Measurements from ENCODE around the gene EBF3.

EBF3 gene

GRCh38 chr10:129868449-129869035, 95.5 kb downstream of the EBF3 start:
- no peak for DNase-seq

GRCh38 chr10:129867631-129868179, 96.4 kb downstream of the EBF3 start:
- DNase-seq: no peak

GRCh38 chr10:129866894-129867293, 97.2 kb downstream of the EBF3 start:
- DNase-seq: no peak

GRCh38 chr10:129865960-129866359, 98.1 kb downstream of the EBF3 start:
- DNase-seq: no peak

DNA sequence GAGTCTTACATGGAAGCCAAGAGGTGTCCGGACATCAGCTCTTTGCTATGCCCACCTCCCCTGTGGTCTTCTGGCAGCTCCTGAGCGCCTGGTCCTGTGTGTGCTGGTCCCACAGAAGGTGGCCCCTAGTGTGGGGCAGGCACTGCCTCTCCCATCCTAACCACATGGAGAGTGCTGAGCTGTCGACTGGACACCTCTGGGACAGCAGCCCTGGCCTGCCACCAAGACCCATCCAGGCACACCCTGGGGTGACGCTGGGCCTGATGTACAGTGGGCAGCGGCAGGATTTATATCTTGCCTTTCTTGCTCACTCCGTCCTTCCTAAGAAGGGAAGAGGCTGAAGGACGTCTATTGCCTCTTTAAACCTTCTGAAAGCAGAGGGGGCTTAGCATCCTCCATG, 98.7 kb downstream of the EBF3 start:
- no peak for DNase-seq

DNA sequence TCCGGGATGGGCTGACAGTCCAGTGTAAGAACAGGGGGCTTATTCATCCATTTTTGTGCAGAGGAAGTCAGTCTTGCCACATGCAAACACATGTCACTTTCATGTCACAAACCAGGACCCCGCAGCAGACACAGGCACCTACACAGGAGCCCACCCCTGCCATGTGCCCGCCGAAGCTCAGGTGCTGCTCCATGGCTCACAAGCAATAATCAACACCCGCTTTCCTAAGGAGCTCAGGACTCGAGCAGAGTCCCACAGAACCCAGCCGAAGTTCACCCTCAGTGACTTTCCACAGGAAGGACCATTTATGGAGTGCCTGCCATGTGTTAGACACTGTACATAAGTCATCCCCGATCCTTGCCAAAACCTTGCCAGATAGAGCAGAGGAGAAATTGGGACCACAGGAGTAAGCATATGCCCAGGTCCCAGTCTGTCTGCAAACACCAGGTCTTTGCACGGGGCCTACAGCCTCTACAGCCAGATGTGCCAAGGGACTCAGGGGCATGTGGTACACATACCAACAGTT, 99.4 kb downstream of the EBF3 start:
- no peak for DNase-seq

GRCh38 chr10:129864082-129864481, 100.0 kb downstream of the EBF3 start:
- DNase-seq: no peak

- no peak for DNase-seq
Observed at GRCh38 chr10:129863201-129863663, 100.8 kb downstream of the EBF3 start.

DNA sequence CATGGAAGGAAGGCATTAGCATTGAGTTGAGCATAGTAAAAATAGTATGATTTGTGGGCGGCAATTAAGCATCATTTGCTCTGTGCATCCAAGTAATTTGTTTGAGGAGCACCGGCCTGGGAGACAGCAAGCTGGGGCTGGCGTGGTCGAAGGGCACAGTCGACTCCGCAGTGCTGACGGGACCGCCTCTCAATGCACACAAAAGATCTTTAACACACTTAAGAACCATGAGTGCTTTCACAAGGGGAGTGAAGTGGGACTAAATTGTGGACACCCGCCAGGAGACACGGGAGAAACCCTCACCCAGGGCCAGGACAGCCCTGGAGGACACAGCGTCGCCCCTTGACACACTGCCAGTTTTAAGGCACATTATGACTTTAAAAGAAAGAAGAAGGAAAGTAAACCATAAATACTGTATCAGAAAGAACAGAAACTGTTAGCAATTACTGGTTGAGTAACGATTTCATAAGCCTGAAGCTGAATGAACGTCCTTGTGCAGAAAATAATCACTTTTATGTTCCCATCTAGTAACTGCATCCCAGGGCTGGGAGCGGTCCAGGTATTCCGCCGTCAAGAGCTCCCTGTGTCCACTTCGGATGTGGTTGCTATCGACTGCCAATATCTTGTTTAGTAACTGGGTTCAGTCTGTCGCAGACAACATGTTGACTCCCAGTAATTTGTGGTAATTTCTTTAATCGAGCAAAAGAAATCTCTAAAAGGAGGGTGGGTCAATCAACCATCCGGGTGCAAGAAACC, 102.1 kb downstream of the EBF3 start:
- DNase-seq: no peak

DNA sequence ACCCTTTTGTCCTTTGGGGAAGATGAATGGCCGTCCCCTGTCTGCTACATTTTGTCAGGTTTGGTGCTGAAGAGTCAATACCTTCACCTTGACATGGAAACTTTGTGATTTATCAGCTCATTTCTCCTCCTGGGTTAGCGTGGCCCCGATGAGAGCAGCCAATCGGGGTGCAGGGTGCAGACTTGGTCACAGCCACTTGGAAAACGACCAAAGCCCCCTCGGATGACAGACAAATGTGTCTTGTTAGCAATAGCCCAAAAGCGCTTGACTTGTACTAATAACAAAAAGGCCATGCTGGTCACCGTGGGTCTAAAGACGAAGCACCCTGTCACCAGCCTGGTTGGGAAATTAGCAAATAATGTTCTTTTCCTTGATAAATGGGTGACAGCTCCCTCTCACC, 103.7 kb downstream of the EBF3 start:
- DNase-seq: no peak

DNA sequence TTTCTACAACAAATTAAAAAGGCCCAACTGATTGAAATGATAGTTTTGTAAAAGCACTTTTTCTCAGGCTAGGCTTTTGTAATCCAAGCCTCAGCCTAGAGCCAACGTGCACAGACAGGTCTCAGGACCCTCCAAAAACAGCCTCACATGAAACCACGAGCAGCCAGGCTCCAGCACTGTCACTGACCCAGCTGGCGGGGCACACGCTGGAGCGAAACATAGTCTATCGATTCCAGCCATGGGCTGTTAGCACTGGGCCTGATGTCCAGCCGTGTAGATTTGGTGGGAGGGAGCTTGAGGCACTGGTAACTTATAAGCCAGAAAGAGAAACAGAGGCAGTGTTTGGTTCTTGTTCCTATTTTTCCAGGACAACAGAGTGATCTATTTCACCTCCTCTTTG, 104.5 kb downstream of the EBF3 start:
- DNase-seq: no peak

DNA sequence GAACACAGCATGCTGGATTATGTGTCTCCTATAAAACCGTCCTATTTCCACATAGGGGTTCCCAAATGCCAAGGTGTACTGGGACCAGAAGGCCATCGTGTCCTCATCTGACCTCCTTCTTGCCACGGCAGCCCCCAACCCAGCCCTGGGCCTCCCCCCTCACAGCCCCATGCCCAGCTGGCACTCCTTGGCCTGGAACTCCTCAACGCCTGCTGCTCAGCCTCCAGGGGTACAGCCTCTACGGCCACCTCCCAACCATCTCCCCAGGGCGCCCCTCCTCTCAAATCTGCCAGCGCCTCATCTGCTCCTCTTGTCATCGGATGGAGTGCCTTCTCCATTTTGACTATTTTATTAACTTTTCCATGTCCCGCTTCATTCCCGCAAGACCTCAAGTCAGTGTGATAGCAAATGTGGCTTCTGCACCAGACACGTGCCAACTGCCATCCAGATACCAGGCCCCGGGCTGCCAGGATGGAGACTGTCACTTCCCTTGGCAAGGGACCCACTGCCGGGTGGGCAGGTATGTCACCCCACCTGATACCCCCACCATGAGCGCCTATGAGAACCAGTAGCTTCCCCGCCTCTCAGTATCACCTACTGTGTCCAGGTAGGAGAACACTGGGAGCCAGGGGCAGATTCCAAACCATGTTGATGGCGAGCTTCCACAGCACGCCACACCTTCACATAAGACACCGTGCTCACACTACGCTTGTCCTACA, 106.7 kb downstream of the EBF3 start:
- DNase-seq: no peak

DNA sequence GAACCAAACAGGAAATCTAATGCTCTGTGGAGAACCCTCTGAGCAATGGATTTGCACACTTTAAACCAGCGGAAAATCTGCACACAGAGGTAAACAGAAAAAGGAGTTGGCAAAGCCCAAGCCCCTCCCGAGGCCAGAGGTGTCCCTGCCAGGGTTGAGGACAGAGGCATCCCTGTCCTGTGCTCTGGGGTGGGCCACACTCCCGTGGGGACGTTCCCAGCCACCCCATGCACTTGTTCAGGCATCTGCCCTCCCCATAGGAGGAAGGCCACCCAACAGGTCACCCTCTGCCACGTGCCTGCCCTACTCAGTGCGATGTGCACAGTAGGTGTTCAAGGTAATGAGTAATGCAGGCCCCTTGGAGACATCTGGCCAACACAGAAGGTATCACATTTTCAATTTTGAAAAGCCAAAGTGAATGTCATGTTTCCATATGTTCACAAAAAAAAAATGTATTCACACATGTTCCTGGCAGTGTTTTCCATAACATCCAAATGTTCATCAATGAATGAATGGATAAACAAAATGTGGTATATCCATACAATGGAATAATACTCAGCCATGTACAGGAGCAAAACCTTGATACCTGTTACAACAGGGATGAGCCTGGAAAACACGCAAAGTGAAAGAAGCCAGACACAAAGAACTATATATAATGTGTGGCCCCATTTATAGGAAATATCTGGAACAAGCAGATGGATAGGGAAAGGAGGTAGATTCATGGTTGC, 108.1 kb downstream of the EBF3 start:
- DNase-seq: no peak

GRCh38 chr10:129854796-129855705, 109.0 kb downstream of the EBF3 start:
- no peak for DNase-seq

- no peak for DNase-seq
Observed at GRCh38 chr10:129854158-129854557, 109.9 kb downstream of the EBF3 start.

- peak; percentile 3 for DNase-seq
Observed at GRCh38 chr10:129853562-129853903, 110.5 kb downstream of the EBF3 start.

- DNase-seq: no peak
Observed at GRCh38 chr10:129852829-129853561, 111.1 kb downstream of the EBF3 start.

DNA sequence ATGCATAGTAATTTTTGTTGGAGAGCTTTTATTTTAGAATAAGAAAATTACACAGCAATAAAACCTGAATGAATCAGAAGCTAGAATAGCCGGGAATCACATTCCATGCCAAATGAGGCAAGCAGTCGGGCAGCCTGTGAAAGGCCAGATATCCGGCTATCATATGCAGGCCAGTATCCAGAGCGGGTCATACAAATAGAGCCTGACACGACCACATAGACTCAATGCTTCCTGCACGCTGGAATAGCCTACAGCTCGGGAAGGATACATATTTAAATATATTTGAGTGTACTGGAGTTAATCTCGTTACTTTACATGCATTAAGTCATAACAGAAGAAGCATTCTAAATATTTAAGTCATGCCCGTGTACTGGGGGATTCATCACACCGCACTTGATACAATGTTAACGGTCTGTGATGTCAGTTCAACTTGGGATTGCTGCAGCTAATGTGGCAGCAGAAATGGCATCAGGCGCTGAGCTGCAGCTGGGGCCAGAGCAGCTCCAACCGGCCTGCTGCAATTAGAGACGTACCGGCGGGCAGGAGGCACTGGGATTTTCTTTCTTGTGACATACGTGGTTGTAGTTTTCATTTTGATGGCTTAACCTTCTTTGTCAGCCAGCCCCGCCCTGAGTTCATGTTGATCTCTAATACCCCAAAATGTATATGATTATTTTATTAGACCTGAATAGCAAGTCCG, 112.0 kb downstream of the EBF3 start:
- DNase-seq: no peak

GRCh38 chr10:129850790-129851189, 113.3 kb downstream of the EBF3 start:
- DNase-seq: no peak

GRCh38 chr10:129850316-129850715, 113.8 kb downstream of the EBF3 start:
- DNase-seq: no peak
